GM18519 (cell line): Measurements from ENCODE around the gene PRKCQ.
"Not testable (repeated sequence)": the region's sequence is repeated elsewhere in the genome, so short reads cannot be mapped to it uniquely, and the experiment has no call there.

ENCODE experiments used
- ATAC-seq: cut with Tn5 transposase; IDR thresholded peaks from one replicate; pipeline ENCODE4 v1.9.1; 2021; ENCODE audit warnings: mild to moderate bottlenecking, moderate library complexity; ENCODE audit not compliant: unreplicated experiment, low FRiP score

The PRKCQ gene

DNA sequence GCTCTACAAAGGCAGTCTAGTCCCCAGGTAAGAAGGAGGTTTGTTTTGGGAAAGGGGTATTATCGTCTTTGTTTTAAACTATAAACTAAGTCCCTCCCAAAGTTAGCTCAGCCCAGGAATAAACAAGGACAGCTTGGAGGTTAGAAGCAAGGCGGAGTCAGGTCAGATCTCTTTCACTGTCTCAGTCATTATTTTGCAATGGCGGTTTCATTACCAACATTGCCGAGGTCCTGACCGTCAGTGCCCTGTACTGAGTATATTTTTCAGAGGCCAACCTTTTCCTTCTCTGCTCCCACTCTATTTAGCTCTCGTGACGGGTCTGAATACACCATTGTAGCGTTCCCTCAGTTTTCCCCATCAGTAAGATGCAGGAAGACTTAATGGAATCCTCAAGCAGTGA lies 184.5 kb downstream of the PRKCQ start:
- ATAC-seq = no peak

DNA sequence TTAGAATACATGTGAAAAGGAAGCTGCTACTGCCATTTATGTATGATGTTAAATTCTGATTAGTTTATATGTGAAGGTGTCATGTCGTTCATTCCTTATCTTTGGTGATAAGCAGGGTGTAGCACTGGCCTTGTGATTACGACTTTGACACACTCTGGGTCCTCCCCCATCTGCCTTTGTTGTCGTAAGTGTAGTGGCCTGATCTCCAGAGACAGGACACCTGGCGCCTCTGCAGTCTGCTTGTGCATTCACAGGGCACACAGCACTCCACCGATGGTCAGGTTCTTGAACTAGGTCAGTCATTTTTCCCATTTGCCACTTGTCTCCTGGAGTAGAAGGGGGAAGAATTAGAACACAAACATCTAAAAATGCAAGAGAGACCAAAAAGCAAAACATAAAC lies 186.0 kb downstream of the PRKCQ start:
- no peak for ATAC-seq

DNA sequence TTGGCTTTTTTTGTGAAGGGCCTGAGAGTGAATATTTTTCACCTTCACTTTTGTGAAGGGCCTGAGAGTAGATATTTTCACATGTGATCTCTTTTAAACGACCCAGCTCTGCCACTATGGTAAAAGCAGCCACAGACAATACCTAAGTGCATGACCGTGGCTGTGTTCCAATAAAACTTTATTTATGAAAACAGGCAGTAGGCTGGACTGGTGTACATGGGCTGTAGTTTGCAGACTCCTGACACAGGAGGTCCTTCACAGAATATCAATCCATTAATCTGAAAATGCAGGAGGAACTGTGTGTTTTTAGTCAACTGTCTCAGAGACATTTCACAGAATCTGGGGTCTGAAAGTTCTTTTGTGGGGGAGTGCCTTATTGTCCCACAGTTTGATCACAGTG lies 186.9 kb downstream of the PRKCQ start:
- ATAC-seq = no peak

DNA sequence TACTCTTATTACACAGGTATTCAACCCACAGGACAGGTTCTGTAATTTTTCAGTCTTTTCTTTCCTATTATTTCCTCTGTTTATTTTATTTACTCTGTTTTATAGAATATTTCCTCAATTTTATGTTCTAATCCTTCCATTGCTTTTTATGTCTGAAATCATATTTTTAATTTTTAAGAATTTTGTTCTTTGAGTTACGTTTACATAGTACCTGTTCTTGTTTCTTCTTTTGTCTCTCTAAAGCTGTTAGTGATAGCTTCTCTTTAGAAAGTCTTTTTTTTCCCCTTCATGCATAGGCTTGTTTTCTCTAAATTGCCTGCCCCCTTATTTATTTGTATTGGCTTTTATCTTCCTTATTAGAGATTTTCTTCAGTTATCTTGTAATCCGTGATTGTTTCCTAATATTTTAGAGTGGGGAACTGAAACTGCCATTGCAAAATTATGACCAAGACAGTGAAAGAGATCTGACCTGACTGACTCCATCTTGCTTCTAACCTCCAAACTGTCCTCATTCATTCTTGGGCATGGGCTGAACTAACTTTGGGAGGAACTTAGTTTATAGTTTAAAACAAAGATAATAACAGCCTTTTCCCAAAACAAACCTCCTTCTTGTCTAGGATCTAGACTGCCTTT lies 189.7 kb downstream of the PRKCQ start:
- ATAC-seq = no peak

DNA sequence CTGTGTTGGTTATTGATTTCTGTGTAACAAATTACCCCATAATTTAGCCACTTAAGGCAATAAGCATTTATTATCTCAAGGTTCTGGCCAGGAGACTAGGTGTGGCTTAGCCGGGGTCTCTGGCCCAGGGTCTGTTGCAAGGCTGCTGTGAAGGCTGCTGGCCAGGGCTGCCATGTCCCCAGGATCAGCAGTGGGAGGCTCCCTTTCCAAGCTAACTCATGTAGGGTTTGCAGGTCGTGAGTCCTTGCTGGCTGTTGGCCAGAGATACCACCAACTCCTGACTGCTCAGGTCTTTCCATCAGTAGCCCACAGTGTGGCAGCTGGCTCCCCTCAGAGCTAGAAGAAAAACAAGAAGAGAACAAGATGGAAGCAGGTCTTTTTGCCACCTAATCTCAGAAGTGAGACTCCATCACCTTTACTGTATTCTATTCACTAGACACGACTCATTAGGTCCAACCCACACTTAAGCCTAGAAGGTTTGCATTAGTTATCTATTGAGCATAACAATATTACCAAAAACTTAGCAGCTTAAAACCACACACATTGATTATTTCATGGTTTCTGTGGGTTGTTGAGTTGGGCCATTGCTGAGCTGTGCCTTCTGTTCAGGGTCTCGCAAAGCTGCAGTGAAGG lies 191.7 kb downstream of the PRKCQ start:
- ATAC-seq = no peak

DNA sequence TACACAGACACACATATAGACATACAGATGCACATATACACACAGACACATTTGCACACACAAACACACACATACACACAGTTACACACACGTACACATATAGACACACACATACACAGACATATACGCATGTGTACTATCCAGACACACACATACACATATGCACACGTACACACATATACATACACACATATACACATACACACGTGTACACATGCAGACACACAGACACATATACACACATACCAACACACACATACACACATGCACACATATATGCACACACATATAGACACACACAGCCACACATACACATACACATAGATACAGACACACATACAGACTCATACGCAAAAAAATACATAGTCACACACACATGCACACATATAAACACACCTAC lies 193.1 kb downstream of the PRKCQ start:
- ATAC-seq = no peak

DNA sequence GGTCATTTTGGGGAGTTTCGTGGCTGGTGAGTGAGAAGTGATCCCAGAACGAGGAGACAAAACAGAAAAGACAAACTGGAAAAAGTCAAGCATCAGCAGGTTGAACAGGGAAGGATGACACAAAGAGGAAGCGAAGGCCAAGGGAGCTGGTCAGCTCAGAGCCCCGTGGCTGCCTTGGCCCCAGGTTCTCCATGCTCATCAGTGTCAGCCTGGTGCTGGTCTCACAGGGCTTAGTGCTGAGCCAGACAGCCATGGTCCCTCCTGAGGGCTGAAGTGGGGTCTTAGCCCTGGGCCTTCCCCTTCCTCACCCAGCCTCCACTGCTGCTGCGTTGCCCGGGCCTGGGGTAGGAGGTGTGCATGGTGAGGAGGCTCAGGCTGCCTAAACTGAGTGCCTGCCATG lies 193.7 kb downstream of the PRKCQ start:
- ATAC-seq = no peak

DNA sequence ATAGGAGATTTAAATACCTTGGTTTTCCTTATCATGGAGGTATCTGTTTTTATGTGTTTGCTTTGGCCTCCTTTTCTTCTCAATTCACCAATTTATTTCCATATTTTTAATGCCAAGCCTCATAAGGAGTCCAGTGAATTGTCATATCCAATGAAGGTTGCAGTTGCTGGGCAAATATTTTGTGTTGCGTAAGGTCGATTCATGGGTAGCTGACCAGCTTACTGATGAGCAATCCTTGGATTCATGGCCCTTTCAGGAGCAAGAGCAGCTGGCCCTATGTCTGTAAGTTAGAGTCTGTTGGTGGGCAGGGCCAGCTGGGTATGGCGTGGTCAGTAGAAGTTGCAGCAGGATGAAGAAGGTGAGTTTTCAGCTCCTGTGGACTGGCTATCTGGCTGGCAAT lies 194.4 kb downstream of the PRKCQ start:
- no peak for ATAC-seq

DNA sequence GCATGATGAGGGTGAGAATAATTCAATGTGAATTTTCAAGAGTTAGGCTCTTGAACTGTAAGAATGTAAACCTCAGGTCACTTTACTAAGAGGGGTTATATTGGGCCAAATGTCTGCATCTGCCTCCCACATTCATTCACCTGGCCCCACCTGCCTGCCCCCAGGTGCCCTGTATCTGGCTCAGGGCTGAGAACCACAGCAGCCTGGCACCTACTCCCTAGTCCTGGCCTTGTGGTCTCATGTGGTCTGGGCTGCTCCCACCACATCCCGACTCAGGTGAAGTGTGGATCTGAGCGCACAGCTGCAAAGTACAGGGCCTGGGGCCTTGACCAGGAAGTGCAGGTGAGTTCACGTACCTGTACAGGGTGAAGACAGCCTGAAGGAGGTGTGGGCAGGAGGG lies 195.2 kb downstream of the PRKCQ start:
- no peak for ATAC-seq

DNA sequence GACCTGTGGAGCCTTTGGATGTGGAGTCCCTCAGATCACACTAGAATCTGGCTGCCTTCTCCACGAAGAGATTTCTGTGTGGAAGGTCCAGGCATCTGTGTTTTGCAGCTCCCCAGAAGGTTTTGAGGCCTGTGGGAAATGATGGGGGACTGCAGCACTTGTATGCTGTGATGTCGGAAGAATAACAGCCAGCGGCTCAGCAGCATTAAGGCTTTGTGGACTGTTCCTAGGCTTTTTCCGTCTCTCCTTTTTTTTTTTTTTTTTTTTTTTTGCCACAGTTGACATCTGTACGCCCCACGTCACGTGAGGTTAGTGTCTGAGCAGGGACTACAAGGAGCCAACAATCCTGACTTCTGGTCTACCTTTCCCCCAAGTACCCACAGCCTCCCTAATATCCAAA lies 196.0 kb downstream of the PRKCQ start:
- no peak for ATAC-seq

DNA sequence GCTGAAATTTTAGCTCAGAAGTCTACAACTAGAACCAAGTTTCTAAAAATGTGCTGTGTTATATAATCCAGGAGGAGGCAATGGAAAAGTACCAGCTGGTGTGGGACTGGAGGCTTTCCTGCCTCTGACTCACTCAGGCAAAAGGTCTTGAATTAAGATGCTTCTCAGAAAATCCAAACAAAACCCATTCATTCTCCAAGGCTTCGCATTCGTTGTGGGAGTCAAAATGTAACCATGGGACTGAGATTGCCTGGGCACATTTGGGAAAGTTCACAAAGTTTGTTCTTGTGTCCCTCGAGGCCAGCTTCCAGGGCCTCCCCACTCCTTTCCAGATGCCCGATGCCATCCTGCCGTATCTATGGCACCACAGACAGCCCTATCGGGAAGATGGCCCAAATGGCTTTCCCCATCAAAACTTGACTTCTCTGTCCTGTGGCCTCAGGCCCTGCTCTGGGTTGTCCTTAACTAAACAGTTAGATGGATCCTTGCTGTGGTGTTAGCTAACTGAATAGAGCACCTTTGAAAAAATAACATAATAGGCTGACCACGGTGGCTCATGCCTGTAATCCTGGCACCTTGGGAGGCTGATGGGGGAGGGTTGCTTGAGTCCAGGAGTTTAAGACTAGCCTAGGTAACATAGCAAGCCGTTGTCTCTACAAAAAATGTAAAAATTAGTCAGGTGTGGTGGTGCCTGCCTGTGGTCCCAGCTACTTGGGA lies 196.8 kb downstream of the PRKCQ start:
- no peak for ATAC-seq

DNA sequence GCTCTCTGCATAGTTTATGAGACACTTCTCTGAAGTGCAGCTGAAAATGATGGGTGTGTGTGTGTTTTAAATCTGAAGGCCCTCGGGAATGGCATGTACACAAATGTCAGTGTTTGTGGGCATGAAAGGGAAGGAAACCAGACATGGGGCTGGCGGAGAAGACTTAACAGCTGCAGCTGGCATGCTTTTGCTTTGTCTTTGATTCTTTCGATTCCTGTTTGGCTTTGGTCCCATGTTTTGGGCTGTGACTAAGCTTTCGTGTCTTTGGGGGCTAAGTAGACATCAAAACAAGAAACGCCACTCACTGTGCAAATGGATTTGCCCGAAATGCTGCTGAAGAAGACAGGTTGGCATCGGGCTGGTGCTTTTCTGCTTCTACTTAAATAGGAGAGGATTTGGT lies 198.0 kb downstream of the PRKCQ start:
- no peak for ATAC-seq

DNA sequence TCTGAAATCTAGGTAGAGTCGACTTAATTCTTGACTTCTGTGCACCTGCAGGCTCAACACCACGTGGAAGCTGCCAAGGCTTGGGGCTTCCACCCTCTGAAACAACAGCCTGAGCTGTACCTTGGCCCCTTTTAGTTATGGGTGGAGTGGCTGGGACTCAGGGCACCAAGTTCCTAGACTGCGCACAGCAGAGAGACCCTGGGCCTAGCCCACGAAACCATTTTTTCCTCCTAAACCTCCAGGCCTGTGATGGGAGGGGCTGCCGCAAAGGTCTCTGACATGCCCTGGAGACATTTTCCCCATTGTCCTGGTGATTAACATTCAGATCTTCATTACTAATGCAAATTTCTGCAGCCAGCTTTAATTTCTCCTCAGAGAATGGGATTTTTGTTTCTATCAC lies 199.6 kb downstream of the PRKCQ start:
- not testable (repeated sequence) for ATAC-seq

DNA sequence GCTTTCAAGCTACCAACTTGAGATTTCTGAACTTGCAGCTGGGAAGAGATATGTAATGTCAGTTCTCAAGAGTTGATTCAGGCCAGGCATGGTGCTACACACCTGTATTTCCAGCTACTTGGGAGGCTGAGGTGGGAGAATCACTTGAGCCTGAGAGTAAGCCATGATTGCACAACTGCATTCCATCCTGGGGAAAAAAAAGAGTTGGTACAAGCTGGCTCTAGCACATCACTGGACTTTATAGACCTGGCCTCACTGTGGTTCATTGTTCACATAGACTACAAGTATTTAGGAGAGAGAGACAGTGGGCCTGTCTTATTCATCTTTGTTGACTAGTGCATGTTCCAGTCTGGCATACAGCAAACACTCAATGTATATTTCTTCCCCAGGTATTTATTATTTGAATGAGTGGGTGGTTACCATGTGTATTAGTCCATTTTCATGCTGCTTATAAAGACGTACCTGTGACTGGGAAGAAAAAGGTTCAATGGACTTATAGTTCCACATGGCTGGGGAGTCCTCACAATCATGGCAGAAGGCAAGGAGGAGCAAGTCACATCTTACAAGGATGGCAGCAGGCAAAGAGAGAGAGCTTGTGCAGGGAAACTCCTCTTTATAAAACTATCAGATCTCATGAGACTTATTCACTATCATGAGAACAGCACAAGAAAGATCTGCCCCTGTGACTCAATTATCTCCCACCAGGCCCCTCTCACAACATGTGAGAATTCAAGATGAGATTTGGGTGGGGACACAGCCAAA lies 200.9 kb downstream of the PRKCQ start:
- ATAC-seq = no peak
